HCT116 (cell line): ENCODE results near the gene FPR1.

ENCODE experiments used
- CTCF ChIP-seq, 3 experiments: fragments of 200-600 bp in 1 of 3; sonication (generic) in 1 of 3; IDR thresholded peaks in 2 of 3; conservative IDR thresholded peaks in 1 of 3; 2 replicates each; pipeline ENCODE4 v1.5.1; 2012 to 2017; ENCODE audit warnings: low read depth in 2 of 3, low read length in 2 of 3, antibody characterized with exemption in 1 of 3, borderline replicate concordance in 1 of 3, control low read depth in 1 of 3, mild to moderate bottlenecking in 1 of 3, mixed read lengths in 1 of 3, mixed run types in 1 of 3, moderate library complexity in 1 of 3; ENCODE audit not compliant: insufficient read depth in 1 of 3
- EGR1 ChIP-seq: IDR thresholded peaks from 2 replicates; pipeline ENCODE4 v1.6.1; 2012; ENCODE audit warnings: low read depth
- EZH2 ChIP-seq: fragments of 200-600 bp; sonication (generic); IDR thresholded peaks from 2 replicates; pipeline ENCODE4 v1.6.1; 2017; ENCODE audit warnings: antibody characterized with exemption, mixed run types
- JUND ChIP-seq: IDR thresholded peaks from 2 replicates; pipeline ENCODE4 v1.6.1; 2012
- MAX ChIP-seq: IDR thresholded peaks from 2 replicates; pipeline ENCODE4 v1.6.1; 2012
- POLR2A ChIP-seq: IDR thresholded peaks from 2 replicates; pipeline ENCODE4 v1.7.0; 2011; ENCODE audit warnings: borderline replicate concordance; ENCODE audit not compliant: insufficient read depth, insufficient read length; ENCODE audit errors: extremely low read depth
- POLR2AphosphoS5 ChIP-seq: IDR thresholded peaks from 2 replicates; pipeline ENCODE4 v1.6.1; 2011; ENCODE audit warnings: mild to moderate bottlenecking, low read depth, low read length, moderate library complexity
- RAD21 ChIP-seq: IDR thresholded peaks from 2 replicates; pipeline ENCODE4 v1.6.1; 2012; ENCODE audit warnings: low read depth, mild to moderate bottlenecking
- REST ChIP-seq: IDR thresholded peaks from 2 replicates; pipeline ENCODE4 v1.6.1; 2012; ENCODE audit warnings: low read depth
- YY1 ChIP-seq: IDR thresholded peaks from 2 replicates; pipeline ENCODE4 v1.6.1; 2011; ENCODE audit warnings: low read length, low read depth, moderate library complexity, mild to moderate bottlenecking; ENCODE audit not compliant: insufficient replicate concordance; ENCODE audit errors: extremely low read depth
- ZNF274 ChIP-seq: fragments of 200-500 bp; sonication (Bioruptor generic); IDR thresholded peaks from 2 replicates; pipeline ENCODE4 v1.6.1; 2014; ENCODE audit warnings: mild to moderate bottlenecking, low read depth, low read length, inconsistent platforms

DNA sequence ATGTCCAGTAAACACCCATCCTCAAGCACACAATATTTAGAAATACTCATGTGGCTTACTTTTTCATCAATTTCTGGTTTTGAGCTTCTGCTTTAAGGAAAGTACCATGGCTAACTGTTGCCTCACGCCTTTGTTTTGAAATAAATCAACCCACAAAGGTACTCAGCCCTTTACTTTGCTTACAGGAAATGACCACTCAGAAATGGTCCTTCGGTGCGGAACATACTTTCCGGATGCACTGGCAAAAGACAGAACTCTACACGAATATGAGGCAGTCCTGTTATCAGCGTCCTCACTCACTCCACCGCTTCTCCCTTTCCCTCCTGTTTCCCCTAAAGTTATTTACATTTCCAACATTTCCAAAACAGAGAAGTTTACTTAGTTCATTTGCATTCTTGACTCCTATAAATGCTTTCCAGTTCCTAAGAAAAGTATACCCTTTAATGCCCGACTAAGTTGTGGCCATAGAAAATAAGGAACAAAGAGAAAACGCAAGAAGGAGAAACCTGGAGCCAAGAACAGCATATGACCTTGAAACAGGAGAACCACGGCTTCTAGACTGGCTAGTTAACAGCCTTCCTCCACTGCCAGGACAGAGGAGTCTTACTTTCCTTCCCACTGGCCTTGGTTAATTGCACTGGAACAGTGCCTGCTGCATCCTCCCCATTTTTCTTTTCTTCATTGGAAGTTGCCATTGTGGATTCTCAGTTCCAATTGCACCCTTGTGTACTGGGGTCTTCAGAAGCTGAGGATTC lies 19.9 kb upstream of the FPR1 start:
- TF ChIP-seq JUND (no peak), MAX (no peak), EZH2 (no peak), POLR2A (no peak), REST (no peak), EGR1 (no peak), CTCF (IDR thresholded peaks at IDR 0.05 in 2 of 3, conservative IDR thresholded peaks at IDR 0.05 in 1 of 3; ENCODE audit: borderline replicate concordance in 1 of 3, insufficient read depth in 1 of 3, low read depth in 2 of 3, low read length in 2 of 3) (no peak), RAD21 (no peak), YY1 (no peak), POLR2AphosphoS5 (no peak), ZNF274 (no peak)
